ENCODE measurements around the gene CHPF2.
A peak's percentile ranks its signal among the peaks of the same experiment; 100 is the strongest.

The CHPF2 gene

GRCh38 chr7:151246851-151247580 is 14.7 kb downstream of the CHPF2 start:
- no peak for DNase-seq (ENCODE audit: low spot score)

- DNase-seq (ENCODE audit: low spot score) = peak; percentile 78
These were observed 15.5 kb downstream of the CHPF2 start for GRCh38 chr7:151247611-151248345.

GRCh38 chr7:151248346-151249033 is 16.2 kb downstream of the CHPF2 start, which contains the start of gene SMARCD3:
SMARCD3 (minus strand) TSS chr7:151248694; CDS start chr7:151248562, 132 bp downstream.
- DNase-seq (ENCODE audit: low spot score) = peak; percentile 79

- no peak for DNase-seq (ENCODE audit: low spot score)
These were observed 16.9 kb downstream of the CHPF2 start for GRCh38 chr7:151249034-151249731.

- peak; percentile 92 for DNase-seq (ENCODE audit: low spot score)
These were observed 17.4 kb downstream of the CHPF2 start for GRCh38 chr7:151249732-151250072.

- DNase-seq (ENCODE audit: low spot score) = no peak
These were observed 18.2 kb downstream of the CHPF2 start for GRCh38 chr7:151250181-151251132.

GRCh38 chr7:151251328-151251688 is 19.0 kb downstream of the CHPF2 start:
- no peak for DNase-seq (ENCODE audit: low spot score)

GRCh38 chr7:151251689-151252560 is 19.6 kb downstream of the CHPF2 start:
- DNase-seq (ENCODE audit: low spot score) = peak; percentile 89

- no peak for DNase-seq (ENCODE audit: low spot score)
These were observed 20.2 kb downstream of the CHPF2 start for GRCh38 chr7:151252561-151252835.

- DNase-seq (ENCODE audit: low spot score) = no peak
These were observed 20.9 kb downstream of the CHPF2 start for GRCh38 chr7:151252961-151253711.

- DNase-seq (ENCODE audit: low spot score) = no peak
These were observed 22.0 kb downstream of the CHPF2 start for GRCh38 chr7:151254316-151254715.

- DNase-seq (ENCODE audit: low spot score) = no peak
These were observed 22.6 kb downstream of the CHPF2 start for GRCh38 chr7:151254851-151255250.

GRCh38 chr7:151255390-151255789 is 23.1 kb downstream of the CHPF2 start:
- no peak for DNase-seq (ENCODE audit: low spot score)

- DNase-seq (ENCODE audit: low spot score) = no peak
These were observed 24.2 kb downstream of the CHPF2 start for GRCh38 chr7:151256410-151257045.

- no peak for DNase-seq (ENCODE audit: low spot score)
These were observed 25.7 kb downstream of the CHPF2 start for GRCh38 chr7:151257990-151258389.

- no peak for DNase-seq (ENCODE audit: low spot score)
These were observed 28.2 kb downstream of the CHPF2 start for GRCh38 chr7:151260471-151260870.

GRCh38 chr7:151260883-151261282 is 28.6 kb downstream of the CHPF2 start:
- no peak for DNase-seq (ENCODE audit: low spot score)

GRCh38 chr7:151261529-151261928 is 29.2 kb downstream of the CHPF2 start:
- no peak for DNase-seq (ENCODE audit: low spot score)

- DNase-seq (ENCODE audit: low spot score) = no peak
These were observed 32.3 kb downstream of the CHPF2 start for GRCh38 chr7:151264615-151265014.

All from HuH-7 (cell line).